Memory B cell (primary cell): ENCODE results near the gene S1PR1.

ENCODE experiments used
- ATAC-seq: fragments of 150-1000 bp; cut with Tn5 transposase; 2 replicates; pipeline ENCODE4 v1.10.0; 2021; ENCODE audit warnings: low read depth, mild to moderate bottlenecking, moderate library complexity
- DNase-seq, 2 donors: peaks; one replicate each; pipeline ENCODE4 v3.0.0; 2022; ENCODE audit warnings: low spot score in 2 of 2
- H3K27ac Mint-ChIP-seq: one replicate; pipeline ENCODE4 v1.8.0; 2022; ENCODE audit warnings: mild to moderate bottlenecking, moderate library complexity, mixed read lengths
- H3K27me3 Mint-ChIP-seq: one replicate; pipeline ENCODE4 v1.8.0; 2022; ENCODE audit warnings: mixed read lengths
- H3K36me3 Mint-ChIP-seq: one replicate; pipeline ENCODE4 v1.8.0; 2022; ENCODE audit warnings: mild to moderate bottlenecking, mixed read lengths
- H3K4me1 Mint-ChIP-seq: one replicate; pipeline ENCODE4 v1.8.0; 2022; ENCODE audit warnings: mixed read lengths
- H3K4me3 Mint-ChIP-seq: one replicate; pipeline ENCODE4 v1.8.0; 2022; ENCODE audit warnings: mild to moderate bottlenecking, moderate library complexity, mixed read lengths
- H3K9me3 Mint-ChIP-seq: one replicate; pipeline ENCODE4 v1.8.0; 2022; ENCODE audit warnings: mixed read lengths

The S1PR1 gene

GRCh38 chr1:101247404-101248287, 10.8 kb downstream of the S1PR1 start:
- H3K4me1 Mint-ChIP-seq, result peaks cover 45% of the 10 kb centered on the region
- H3K9me3 Mint-ChIP-seq, result no peaks in the 10 kb centered on the region
- H3K27me3 Mint-ChIP-seq, result no peaks in the 10 kb centered on the region
- peak in 1 of 2 donors; percentile 63 for DNase-seq
- peaks cover 7% of the 10 kb centered on the region for H3K36me3 Mint-ChIP-seq
- H3K4me3 Mint-ChIP-seq, result peak overlapping the region; percentile 54
- peak; percentile 97 for ATAC-seq
- peak overlapping the region; percentile 80 for H3K27ac Mint-ChIP-seq

- Mint-ChIP-seq H3K27ac (peak overlapping the region; percentile 73), H3K36me3 (no peaks in the 10 kb centered on the region), H3K9me3 (no peaks in the 10 kb centered on the region), H3K4me1 (peaks cover 43% of the 10 kb centered on the region), H3K4me3 (peak overlapping the region; percentile 11), H3K27me3 (no peaks in the 10 kb centered on the region)
- no peak for DNase-seq
- ATAC-seq, result no peak
Measured at GRCh38 chr1:101250222-101250621, 13.4 kb downstream of the S1PR1 start.

DNA sequence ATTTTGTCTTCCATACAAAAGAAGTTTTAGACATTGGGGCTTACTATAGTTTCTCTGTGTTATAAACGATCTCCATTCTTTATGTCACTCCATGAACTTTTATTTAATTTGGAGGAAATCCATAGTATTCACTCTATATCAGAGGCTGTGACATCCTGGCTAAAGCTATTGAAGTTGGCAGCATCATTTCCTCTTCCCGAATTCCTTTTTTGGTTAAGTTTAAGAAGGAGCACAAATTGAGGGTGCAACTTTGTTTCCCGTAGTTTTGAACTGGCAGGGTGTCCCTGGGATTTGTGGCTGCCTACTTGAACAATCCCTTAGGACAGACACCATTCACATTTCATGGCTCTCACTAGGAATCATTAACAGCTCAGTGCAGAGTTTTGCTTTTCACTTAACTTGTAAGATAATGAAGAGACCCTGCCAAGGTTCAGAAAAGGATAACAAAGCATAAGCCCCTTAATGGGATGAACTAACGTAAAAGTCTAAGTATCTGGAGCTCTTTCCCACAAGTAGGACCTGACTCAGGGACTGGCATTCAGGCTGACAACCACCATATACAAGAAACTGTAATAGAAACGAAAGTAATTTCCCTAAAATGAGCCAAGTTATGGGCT, 13.9 kb downstream of the S1PR1 start:
- no peak for ATAC-seq
- Mint-ChIP-seq H3K27ac (peak overlapping the region; percentile 73), H3K9me3 (no peaks in the 10 kb centered on the region), H3K36me3 (no peaks in the 10 kb centered on the region), H3K27me3 (no peaks in the 10 kb centered on the region), H3K4me1 (peaks cover 38% of the 10 kb centered on the region), H3K4me3 (no peak overlapping the region)
- no peak for DNase-seq

GRCh38 chr1:101251504-101251903, 14.7 kb downstream of the S1PR1 start:
- Mint-ChIP-seq H3K27ac (no peak overlapping the region), H3K9me3 (no peaks in the 10 kb centered on the region), H3K4me1 (peaks cover 32% of the 10 kb centered on the region), H3K4me3 (no peak overlapping the region), H3K36me3 (no peaks in the 10 kb centered on the region), H3K27me3 (no peaks in the 10 kb centered on the region)
- no peak for ATAC-seq
- DNase-seq, result no peak

DNA sequence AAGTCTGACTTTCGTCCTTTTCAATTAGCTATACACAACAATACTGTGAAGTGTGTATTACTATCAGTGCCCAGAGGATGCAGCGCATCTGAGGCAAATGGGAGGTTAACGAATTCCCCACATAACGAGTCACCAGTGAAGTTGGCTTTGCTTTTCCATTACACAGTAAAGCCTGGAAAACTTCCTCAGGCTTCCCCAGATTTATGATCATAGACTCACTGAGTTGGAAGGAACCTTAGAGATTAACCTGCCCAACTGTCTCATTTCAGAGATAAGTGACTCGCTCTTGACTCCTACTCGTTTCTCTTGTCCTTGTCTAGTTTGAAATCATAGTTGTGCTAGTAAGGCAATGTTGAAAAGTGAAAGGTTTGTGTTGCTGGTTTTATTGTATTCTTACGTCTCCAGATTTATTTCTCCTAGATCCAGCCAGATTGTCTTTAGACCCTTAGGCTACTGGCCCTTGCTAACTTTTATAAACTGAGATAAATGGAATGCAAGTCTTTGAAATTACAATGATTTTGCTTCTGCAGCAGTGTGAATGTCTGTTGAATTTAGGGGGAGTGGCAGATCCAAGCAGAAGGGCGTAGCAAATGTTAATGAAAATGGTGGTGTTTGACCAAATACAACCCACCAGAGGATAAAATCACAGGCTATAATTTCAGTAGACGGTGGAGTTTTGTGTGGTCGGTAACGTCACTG, 17.3 kb downstream of the S1PR1 start:
- no peak overlapping the region for H3K27ac Mint-ChIP-seq
- no peaks in the 10 kb centered on the region for H3K9me3 Mint-ChIP-seq
- H3K4me1 Mint-ChIP-seq, result peaks cover 38% of the 10 kb centered on the region
- H3K36me3 Mint-ChIP-seq, result no peaks in the 10 kb centered on the region
- H3K27me3 Mint-ChIP-seq, result no peaks in the 10 kb centered on the region
- ATAC-seq (no peak), DNase-seq (no peak)
- H3K4me3 Mint-ChIP-seq, result no peak overlapping the region

DNA sequence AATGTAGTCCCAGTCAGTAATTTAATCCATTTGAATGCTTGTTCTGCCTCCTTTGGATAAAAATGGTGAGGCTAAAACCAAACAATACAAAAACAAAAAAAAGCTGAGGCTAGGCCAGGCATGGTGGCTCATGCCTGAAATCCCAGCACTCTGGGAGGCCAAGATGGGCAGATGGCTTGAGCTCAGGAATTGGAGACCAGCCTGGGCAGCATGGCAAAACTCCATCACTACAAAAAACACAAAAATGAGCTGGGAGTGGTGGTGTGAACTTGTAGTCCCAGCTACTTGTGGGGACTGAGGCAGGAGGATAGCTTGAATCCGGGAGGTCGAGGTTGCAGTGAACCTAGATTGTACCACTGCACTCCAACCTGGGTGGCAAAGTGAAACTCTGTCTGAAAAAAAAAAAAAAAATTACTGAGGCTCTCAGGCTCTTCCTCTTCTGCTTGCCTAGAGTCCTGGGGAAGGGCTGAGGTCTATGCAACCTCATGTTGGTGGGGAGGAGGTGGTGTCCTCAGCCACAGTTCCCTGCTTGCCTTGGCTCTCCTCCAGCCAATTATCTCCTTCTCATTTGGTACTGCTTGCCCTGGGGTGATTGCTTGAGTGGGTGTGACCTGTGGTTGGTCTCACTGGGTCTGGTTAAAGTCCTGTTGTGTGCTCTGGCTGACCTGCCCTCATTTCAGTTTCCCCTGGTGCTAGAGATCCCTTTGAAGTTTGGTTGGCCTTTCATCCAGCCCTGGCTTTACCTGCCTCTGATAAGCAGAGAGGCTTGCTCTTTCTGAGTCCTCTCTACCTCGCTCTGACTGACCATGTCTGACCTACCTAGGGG, 20.9 kb downstream of the S1PR1 start:
- ATAC-seq (peak; percentile 85), DNase-seq (no peak)
- H3K4me1 Mint-ChIP-seq, result peaks cover 36% of the 10 kb centered on the region
- H3K27ac Mint-ChIP-seq, result peak overlapping the region; percentile 11
- H3K27me3 Mint-ChIP-seq, result no peaks in the 10 kb centered on the region
- H3K4me3 Mint-ChIP-seq, result no peak overlapping the region
- H3K36me3 Mint-ChIP-seq, result no peaks in the 10 kb centered on the region
- no peaks in the 10 kb centered on the region for H3K9me3 Mint-ChIP-seq

DNA sequence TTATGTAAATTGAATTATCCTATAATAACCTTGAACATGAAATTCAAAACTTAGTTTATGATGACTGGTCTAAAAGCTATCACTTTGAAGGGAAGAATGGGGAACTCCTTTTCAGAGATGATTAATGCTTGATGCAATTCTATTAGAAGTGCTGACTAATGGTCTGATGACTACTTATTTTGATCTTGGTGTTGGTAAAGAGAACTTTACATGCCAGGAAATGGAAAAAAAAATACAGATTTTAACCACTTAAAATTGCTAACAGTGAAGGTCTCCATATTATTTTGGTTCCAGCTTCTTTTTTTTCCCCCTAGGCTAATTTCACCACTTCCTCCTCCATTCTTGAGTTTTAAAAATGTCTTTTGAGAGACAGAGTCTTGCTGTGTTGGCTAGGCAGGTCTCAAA, 22.9 kb downstream of the S1PR1 start:
- no peak overlapping the region for H3K27ac Mint-ChIP-seq

GRCh38 chr1:101260556-101261350, 23.9 kb downstream of the S1PR1 start:
- Mint-ChIP-seq H3K36me3 (no peaks in the 10 kb centered on the region), H3K27me3 (no peaks in the 10 kb centered on the region), H3K4me3 (no peak overlapping the region), H3K4me1 (peaks cover 49% of the 10 kb centered on the region), H3K27ac (no peak overlapping the region), H3K9me3 (no peaks in the 10 kb centered on the region)
- no peak for DNase-seq
- ATAC-seq, result no peak

More for the DNA sequence above, 22.9 kb downstream of the S1PR1 start:
- Mint-ChIP-seq H3K27me3 (no peaks in the 10 kb centered on the region), H3K36me3 (no peaks in the 10 kb centered on the region), H3K4me3 (no peak overlapping the region), H3K4me1 (peaks cover 41% of the 10 kb centered on the region), H3K9me3 (no peaks in the 10 kb centered on the region)
- ATAC-seq (peak; percentile 53), DNase-seq (no peak)

DNA sequence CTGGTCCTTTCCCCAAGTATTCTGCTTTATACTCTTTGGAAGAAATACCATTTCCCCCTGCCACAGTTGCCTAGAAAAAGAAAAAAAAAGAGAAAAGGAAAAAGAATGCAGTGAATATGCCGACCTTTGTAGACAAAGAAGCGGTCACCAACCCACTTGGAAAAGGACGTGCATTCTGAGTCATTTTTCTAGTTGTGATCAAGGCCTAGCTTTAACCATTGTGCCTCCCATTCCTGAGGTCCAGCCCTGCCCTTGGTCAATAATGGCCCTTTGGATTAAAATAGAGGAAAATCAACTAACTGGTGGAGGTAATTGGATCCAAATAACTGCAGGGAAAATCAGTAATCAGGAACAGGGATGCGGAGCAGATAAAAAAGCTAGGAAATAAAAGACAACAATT, 24.8 kb downstream of the S1PR1 start:
- Mint-ChIP-seq H3K27me3 (no peaks in the 10 kb centered on the region), H3K27ac (no peak overlapping the region), H3K4me3 (no peak overlapping the region), H3K4me1 (peaks cover 48% of the 10 kb centered on the region), H3K36me3 (no peaks in the 10 kb centered on the region), H3K9me3 (no peaks in the 10 kb centered on the region)
- DNase-seq, result no peak
- no peak for ATAC-seq

DNA sequence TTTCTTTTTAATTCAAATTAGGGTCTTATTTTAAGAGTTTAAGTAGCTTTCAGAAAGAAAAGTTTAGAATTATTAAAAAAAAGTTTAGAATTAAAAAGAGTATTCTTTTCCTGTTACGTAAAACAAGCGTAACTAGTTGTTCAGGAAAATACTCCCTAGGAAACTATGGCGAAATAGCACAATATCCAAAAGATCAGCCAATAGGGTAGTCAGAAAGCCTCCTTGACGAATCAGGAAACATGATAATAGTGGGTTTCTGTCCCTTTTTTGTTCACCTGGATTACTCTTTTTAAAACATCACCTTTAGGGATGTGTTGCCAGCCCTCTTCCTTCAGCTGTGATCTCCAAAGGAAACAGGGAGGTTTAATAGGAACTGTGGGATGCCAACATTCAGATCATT, 25.2 kb downstream of the S1PR1 start:
- Mint-ChIP-seq H3K4me1 (peaks cover 47% of the 10 kb centered on the region), H3K9me3 (no peaks in the 10 kb centered on the region), H3K36me3 (no peaks in the 10 kb centered on the region), H3K27me3 (no peaks in the 10 kb centered on the region), H3K4me3 (no peak overlapping the region), H3K27ac (peak overlapping the region; percentile 45)
- no peak for DNase-seq
- ATAC-seq, result no peak

GRCh38 chr1:101262630-101263348, 26.0 kb downstream of the S1PR1 start:
- Mint-ChIP-seq H3K27me3 (no peaks in the 10 kb centered on the region), H3K36me3 (no peaks in the 10 kb centered on the region), H3K4me1 (peaks cover 44% of the 10 kb centered on the region), H3K27ac (peak overlapping the region; percentile 45), H3K4me3 (no peak overlapping the region), H3K9me3 (no peaks in the 10 kb centered on the region)
- DNase-seq (no peak), ATAC-seq (peak; percentile 48)

GRCh38 chr1:101264697-101265096, 27.9 kb downstream of the S1PR1 start:
- Mint-ChIP-seq H3K9me3 (no peaks in the 10 kb centered on the region), H3K27me3 (no peaks in the 10 kb centered on the region), H3K4me1 (peaks cover 30% of the 10 kb centered on the region), H3K27ac (peak overlapping the region; percentile 4), H3K4me3 (peak overlapping the region; percentile 54), H3K36me3 (no peaks in the 10 kb centered on the region)
- no peak for DNase-seq
- peak; percentile 72 for ATAC-seq
